LNCAP (cell line): ENCODE measurements around the gene MAP7D2.

Experiments used
- CTCF ChIP-seq: fragments of 450-650 bp; IDR thresholded peaks from 2 replicates; pipeline ENCODE4 v1.5.1; 2017; ENCODE audit warnings: mild to moderate bottlenecking

Gene MAP7D2

DNA sequence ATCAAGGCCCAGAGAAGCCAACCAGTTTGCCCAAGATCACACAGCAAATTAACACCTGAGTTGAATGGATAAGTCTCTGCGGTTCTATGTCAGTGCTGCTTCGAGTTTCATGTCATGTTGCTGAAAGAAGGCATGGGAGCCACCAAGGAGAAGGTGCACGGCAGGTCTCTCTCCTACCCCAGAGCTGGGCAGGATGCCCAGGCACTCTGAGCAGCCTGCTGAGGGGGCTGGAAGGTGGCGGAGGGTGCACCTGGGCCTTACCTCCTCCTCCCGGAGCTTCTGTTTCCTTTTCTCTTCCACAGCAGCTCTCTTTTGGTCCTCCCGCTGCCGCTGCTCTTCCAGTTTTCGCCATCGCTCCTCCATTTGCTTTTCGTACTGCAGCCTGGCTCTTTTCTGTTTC lies 53.6 kb downstream of the MAP7D2 start:
- TF ChIP-seq CTCF = no peak

DNA sequence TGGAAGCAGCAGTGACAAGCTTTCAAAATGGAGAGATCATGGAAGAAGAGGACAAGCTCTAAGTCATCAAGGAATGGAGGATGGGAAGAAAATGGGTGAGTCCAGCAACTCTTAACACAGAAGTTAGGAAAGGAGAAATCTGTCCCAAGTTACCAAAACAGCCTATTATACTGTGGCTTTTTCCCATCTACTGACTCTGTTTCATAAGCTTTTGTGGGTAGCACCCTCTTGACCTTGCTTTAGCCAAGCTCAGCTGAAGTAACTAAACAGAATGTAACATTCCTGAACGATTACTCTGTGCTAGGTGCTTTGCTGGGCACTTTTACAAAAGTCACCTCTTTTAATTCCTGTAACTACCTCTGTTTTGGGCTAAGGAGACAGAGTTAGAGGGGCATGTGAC lies 54.9 kb downstream of the MAP7D2 start:
- TF ChIP-seq CTCF = no peak

DNA sequence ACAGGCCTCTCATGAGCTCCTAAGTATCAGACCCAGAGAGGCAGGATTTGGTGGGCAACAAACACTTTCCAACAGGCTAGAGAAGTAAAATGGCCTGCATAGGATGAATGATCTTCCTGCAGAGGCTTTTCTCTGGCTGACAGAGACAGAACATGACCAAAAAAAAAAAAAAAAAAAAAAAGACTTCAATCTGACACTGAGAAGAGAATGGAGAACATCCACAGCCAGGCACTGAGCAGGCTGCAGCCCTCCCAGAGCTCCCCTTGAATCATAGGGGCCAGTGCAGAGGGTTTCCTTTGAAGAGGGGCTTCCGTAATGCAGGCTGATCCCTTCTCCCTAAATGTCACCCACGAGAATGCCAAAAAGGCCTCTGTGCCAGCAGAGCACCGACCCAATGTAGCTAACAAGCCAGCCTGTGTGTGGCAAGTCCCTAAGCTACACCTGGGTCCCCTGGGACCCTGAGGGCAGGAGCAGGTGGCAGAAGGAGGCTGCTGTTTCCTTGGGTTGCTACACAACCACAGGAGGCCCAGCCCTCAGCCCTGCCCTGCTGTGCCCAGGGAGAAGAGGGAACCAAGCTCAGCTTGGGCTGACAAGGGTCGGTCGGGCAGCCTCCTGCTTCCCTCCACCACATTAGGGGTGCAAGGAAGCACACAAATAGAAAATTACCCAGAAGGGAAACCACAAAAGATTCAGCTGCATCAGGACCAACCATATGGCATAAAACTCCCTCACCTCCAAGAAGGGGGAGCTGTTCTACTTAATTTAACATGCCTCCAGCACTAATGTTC lies 55.6 kb downstream of the MAP7D2 start:
- no peak for TF ChIP-seq CTCF

- TF ChIP-seq CTCF = no peak
Measured at GRCh38 chrX:20059467-20060128, 57.1 kb downstream of the MAP7D2 start.

DNA sequence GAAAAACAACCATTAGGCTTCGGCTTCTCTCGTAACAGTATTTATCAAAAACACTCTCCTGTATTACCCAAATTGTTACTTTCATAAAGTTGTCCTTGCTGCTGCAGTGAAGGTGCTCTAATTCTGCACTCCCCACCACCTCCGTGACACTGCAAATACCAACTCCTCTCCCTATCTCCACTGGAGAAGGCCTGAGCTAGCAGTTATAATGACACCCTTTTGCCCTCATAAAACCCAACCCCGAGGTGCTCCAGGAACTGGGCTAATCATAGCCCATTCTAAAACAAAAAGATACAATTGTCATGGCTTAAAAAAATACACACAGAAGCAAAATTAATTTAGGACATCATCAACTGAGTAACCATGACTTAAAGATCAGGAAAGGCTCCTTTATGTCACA lies 59.2 kb downstream of the MAP7D2 start:
- TF ChIP-seq CTCF = no peak

DNA sequence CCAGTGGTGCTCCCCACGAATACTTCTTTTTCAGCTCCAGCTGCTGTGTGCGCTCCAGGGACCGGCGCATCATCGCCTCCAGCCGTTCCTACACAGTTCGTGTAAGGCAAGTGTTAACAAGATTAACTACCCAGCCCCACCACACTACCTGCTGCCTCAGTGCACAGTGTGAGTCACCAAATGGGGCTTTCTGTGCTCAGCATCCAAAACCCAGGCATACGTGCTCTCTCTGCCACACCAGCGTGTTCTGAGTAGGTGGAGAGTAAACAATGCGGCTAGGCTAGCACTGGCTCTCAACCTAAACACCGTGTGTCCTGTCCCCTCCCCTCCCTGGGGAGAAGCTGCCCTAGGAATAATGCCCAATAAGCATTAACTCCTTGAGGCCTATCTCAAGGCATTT lies 60.0 kb downstream of the MAP7D2 start:
- no peak for TF ChIP-seq CTCF

DNA sequence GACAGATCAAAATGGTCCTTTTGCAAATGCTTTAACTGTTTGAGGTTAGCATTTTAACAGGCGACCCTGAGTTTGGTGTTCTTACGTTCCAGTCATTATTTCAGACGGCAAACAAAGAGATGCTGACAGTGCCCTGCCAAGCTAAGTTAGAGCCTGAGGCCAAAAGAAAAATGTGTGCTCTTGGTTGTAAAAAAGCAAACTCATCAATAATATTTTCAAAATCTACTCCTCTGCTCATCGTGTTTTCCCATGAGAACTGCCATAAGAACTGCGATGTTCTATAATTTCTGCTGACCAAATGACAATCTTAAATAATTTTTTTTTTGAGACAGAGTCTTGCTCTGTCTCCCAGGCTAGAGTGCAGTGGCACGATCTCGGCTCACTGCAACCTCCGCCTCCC lies 63.2 kb downstream of the MAP7D2 start:
- no peak for TF ChIP-seq CTCF
